ENCODE measurements around the gene GOLGA6L10.

The GOLGA6L10 gene

GRCh38 chr15:82298032-82298431, 51.2 kb downstream of the GOLGA6L10 start:
- DNase-seq, result no peak

DNA sequence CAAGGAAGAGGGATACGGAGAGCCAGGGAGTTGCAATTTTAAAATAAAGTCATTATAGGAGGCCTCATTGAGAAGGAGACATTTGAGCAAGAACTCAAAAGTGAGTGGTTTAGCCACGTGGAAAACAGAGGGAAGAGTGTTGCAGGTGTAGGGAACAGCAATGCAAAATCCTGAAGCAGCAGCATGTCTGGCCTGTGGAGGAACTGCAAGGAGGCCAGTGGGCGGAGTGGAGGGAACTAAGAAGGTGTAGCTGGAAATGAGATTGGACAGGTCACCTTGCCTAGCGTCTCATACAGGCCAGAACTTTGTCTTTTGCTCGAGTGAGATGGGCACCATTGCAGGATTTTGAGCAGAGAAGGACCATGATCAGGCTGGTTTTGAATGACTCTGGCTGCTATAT, 51.7 kb downstream of the GOLGA6L10 start:
- DNase-seq, result no peak

DNA sequence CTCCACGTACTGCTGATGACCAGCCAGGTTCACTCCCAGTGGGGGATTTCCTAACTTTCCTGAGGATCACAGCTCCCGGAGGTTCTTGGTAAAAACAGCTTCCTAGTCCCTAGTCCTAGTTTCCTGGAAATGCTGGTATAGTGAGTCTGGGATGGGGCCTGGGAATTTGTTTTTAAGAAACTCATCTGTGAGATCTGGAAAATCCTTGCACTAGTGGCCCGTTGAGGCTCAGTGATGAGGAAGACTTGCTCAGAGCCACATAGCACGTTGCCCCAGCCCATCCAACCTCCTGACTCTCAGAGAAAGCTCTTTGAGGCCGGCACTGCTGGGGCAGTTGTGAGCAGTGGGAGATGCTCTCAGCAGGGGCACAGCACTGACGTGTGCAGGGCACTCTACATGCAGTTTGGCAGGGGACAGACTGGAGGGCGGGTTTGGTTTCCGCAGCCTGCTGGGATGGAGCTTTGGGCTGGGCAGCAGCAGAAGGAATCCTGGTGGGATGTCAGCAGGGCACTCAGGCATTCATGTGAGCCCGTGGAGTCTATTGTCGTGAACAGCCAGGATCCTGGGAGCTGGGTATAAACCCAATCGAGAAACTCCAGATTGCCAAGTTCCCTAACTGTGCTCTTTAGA, 55.1 kb downstream of the GOLGA6L10 start:
- DNase-seq, result no peak

DNA sequence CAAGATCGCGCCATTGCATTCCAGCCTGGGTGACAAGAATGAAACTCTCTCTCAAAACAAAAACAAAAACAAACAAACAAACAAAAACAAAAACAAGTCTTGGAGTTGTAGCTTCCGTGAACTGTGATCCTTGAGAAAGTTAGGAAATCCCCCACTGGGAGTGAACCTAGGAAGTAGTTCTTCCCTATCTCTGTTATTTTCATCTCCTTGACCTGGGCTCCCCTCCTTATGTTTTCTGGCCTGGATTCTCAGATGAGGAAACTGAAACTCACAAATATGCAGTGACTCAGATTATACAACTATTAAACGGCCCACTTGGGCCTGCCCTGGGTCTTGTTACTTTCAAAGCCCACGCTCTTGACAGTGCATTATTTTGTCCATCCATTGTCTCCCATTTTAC, 57.0 kb downstream of the GOLGA6L10 start:
- no peak for DNase-seq

Measured in activated CD4-positive, alpha-beta T cell treated with anti-CD3 and anti-CD28 coated beads, Interleukin-2, amount 50 U/mL, for 1 hour (primary cell).